Measurements from ENCODE around the gene GSG1L.

The GSG1L gene

DNA sequence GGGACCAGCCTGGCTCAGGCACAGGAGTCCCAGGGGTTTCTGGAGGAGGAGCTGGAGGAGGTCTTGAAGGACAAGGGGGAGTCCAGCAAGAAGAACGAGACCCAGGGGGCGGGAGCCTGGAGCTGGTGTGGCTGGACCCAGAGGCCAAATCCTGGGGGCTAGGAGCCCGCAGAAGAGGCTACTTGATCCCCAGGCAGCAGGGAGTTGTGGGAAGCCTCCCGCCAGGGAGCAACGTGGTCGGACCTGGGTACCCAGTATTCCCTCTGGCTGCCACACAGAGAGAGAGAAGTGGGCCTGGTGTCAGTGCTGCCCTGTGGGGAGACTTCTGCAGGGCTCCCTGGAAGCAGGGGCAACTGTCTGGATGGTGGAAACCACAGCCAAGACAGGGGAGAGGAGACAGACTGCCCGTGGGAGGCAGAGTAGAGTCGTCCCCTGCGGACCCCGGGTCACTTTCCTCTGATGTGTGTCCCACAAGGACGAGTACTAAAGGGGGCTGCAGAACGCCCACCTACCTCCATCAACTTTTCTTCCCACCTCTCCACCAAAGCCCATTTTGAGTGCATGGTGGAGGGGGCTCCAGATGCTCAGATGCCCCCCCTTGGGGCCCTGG is 160.4 kb downstream of the GSG1L start:
- Histone ChIP-seq H3K27me3 (replicated peaks; ENCODE audit: control insufficient read depth, insufficient read depth, low read length) (peaks cover 2% of the 10 kb centered on the region; the same call in 1 of the 2 replicates), H3K4me3 (replicated peaks; ENCODE audit: low read depth, low read length) (no peak overlapping the region), H3K36me3 (ENCODE audit: control insufficient read depth, insufficient read depth, low read length) (no peaks in the 10 kb centered on the region)
- TF ChIP-seq, protein P1, sequence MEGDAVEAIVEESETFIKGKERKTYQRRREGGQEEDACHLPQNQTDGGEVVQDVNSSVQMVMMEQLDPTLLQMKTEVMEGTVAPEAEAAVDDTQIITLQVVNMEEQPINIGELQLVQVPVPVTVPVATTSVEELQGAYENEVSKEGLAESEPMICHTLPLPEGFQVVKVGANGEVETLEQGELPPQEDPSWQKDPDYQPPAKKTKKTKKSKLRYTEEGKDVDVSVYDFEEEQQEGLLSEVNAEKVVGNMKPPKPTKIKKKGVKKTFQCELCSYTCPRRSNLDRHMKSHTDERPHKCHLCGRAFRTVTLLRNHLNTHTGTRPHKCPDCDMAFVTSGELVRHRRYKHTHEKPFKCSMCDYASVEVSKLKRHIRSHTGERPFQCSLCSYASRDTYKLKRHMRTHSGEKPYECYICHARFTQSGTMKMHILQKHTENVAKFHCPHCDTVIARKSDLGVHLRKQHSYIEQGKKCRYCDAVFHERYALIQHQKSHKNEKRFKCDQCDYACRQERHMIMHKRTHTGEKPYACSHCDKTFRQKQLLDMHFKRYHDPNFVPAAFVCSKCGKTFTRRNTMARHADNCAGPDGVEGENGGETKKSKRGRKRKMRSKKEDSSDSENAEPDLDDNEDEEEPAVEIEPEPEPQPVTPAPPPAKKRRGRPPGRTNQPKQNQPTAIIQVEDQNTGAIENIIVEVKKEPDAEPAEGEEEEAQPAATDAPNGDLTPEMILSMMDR (IDR thresholded peaks at IDR 0.05; ENCODE audit: insufficient read depth, low read length, poor library complexity, severe bottlenecking): no peak
- no peak for DNase-seq (ENCODE audit: extremely low read depth, insufficient read length)

DNA sequence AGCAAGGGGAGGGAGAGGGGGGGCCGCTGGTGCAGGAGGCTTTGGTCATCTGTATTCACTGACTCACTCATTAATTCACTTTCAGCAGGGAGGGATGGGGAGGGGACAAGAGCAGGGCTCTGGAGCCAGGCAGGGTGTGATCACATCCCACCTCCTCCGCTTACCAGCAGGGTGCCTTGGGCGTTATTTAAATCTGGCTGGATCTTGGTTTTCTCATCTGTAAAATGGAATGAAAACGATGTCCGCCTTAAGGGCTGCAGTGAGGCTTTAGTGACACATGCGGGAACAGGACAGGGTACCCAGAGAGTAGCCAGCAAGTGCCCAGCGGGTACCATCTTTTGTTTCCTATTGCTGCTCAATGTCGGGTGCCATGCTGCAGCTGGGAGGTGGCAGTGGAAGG is 161.0 kb downstream of the GSG1L start:
- DNase-seq (ENCODE audit: extremely low read depth, insufficient read length): no peak
- Histone ChIP-seq H3K36me3 (ENCODE audit: control insufficient read depth, insufficient read depth, low read length) (no peaks in the 10 kb centered on the region), H3K27me3 (replicated peaks; ENCODE audit: control insufficient read depth, insufficient read depth, low read length) (peaks cover 2% of the 10 kb centered on the region; the same call in 1 of the 2 replicates), H3K4me3 (replicated peaks; ENCODE audit: low read depth, low read length) (no peak overlapping the region)
- TF ChIP-seq, protein P1 (IDR thresholded peaks at IDR 0.05; ENCODE audit: insufficient read depth, low read length, poor library complexity, severe bottlenecking): no peak

DNA sequence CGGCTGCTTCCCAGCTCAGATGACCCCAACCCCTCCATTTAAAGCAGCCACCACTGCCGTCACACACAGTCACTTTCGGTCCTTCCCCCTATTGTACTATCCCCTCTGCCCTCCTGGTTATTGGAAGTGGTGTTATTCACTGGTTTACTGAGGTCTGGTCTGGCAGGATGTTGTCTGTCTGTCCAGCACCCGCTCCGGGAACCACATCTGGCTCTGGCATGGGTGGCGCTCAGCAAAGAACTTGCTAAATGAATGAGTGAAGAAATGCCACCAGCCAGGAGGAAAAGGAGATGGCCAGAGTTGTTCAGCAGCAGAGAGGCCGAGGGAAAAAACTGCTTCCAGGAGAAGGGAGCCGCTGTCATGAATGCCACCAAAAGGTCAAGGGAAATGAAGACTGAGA is 161.6 kb downstream of the GSG1L start:
- no peak overlapping the region for H3K4me3 ChIP-seq (replicated peaks; ENCODE audit: low read depth, low read length)
- peaks cover 2% of the 10 kb centered on the region; the same call in 1 of the 2 replicates for H3K27me3 ChIP-seq (replicated peaks; ENCODE audit: control insufficient read depth, insufficient read depth, low read length)
- TF ChIP-seq, protein P1 (IDR thresholded peaks at IDR 0.05; ENCODE audit: insufficient read depth, low read length, poor library complexity, severe bottlenecking): no peak
- DNase-seq (ENCODE audit: extremely low read depth, insufficient read length): no peak
- no peaks in the 10 kb centered on the region for H3K36me3 ChIP-seq (ENCODE audit: control insufficient read depth, insufficient read depth, low read length)

DNA sequence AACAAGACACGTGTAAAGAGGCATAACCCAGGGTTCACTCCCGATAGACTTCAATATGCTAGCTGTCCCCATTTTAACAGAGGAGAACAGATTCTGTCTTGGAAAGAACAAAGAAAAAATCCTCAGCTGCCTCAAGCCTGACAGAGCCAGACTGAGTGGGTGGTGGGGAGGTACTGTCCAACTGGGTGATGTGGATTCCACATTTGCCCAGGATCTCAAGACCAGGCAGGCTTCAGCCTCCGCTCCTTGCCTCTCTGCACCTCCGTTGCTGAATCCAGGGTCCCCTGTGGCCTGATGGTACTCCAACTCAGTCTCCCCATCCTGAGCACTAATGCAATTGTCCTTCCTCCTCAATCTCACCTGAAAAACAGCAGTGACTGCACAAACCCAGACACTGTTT is 163.8 kb downstream of the GSG1L start:
- DNase-seq (ENCODE audit: extremely low read depth, insufficient read length): no peak
- no peaks in the 10 kb centered on the region for H3K36me3 ChIP-seq (ENCODE audit: control insufficient read depth, insufficient read depth, low read length)
- H3K4me3 ChIP-seq (replicated peaks; ENCODE audit: low read depth, low read length): no peak overlapping the region
- peaks cover 2% of the 10 kb centered on the region; the same call in 1 of the 2 replicates for H3K27me3 ChIP-seq (replicated peaks; ENCODE audit: control insufficient read depth, insufficient read depth, low read length)
- TF ChIP-seq, protein P1 (IDR thresholded peaks at IDR 0.05; ENCODE audit: insufficient read depth, low read length, poor library complexity, severe bottlenecking): no peak

DNA sequence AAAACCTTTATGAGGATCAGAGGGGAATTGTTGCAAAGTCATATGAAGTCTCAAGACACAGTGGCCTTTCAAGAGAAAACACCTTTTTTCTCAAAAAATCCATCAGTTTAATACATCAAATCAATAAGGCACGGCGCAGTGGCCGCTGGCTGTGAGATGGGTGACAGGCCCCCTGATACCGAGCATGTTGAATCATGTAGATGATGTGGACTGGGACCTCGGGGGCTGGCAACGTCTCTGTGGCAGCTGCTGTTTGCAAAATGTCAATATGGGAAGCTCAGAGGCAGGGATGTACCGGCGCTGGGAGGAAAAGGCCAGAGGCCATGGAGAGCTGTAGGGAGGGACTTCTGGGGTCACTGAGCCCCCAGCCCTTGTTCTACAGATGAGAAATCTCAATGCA is 169.1 kb downstream of the GSG1L start:
- no peaks in the 10 kb centered on the region; the same call in 1 of the 2 replicates for H3K27me3 ChIP-seq (replicated peaks; ENCODE audit: control insufficient read depth, insufficient read depth, low read length)
- no peaks in the 10 kb centered on the region for H3K36me3 ChIP-seq (ENCODE audit: control insufficient read depth, insufficient read depth, low read length)
- DNase-seq (ENCODE audit: extremely low read depth, insufficient read length): no peak
- TF ChIP-seq, protein P1 (IDR thresholded peaks at IDR 0.05; ENCODE audit: insufficient read depth, low read length, poor library complexity, severe bottlenecking): no peak
- no peak overlapping the region for H3K4me3 ChIP-seq (replicated peaks; ENCODE audit: low read depth, low read length)

DNA sequence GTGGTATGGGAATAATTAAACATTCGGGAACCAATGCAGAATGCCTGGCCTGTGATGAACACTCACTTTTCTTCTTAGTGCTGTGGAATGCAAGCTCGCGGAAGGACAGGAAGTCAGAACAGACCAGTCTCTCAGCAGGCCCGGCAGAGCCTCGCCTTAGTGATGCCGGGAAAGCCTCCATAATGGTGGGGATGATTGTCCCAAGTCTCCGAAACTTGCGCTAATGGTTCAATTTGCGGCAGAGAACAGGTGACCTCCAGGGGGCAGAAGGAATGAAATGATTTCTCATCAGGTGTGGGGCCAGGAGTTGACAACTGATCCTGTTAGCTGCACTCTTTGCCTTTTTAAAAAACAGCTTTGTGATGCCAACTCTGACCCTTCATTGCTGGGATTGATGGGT is 170.6 kb downstream of the GSG1L start:
- TF ChIP-seq, protein P1 (IDR thresholded peaks at IDR 0.05; ENCODE audit: insufficient read depth, low read length, poor library complexity, severe bottlenecking): no peak
- Histone ChIP-seq H3K36me3 (ENCODE audit: control insufficient read depth, insufficient read depth, low read length) (no peaks in the 10 kb centered on the region), H3K4me3 (replicated peaks; ENCODE audit: low read depth, low read length) (no peak overlapping the region), H3K27me3 (replicated peaks; ENCODE audit: control insufficient read depth, insufficient read depth, low read length) (no peaks in the 10 kb centered on the region; the same call in 1 of the 2 replicates)
- no peak for DNase-seq (ENCODE audit: extremely low read depth, insufficient read length)
